GM23338 (cell line): ENCODE data around the gene FBLN2. TPM values are rescaled to one million over a fixed set of nuclear protein-coding genes. Genes with fewer than 3 reads are reported as not detected.

Source experiments
- ATAC-seq: fragments of 200-7000 bp; cut with Tn5 transposase; 3 replicates; pipeline ENCODE4 v1.9.1; 2020
- DNase-seq: peaks from one replicate; pipeline ENCODE4 v3.0.0-alpha.2; 2015; ENCODE audit warnings: low spot score
- H2AFZ ChIP-seq: fragments of 200-600 bp; sonication (generic); 2 replicates; pipeline ENCODE4 v1.8.0; 2016; ENCODE audit warnings: antibody characterized with exemption, mild to moderate bottlenecking, moderate library complexity
- H3F3A ChIP-seq: fragments of 200-600 bp; sonication (generic); replicated peaks from 2 replicates; pipeline ENCODE4 v1.8.0; 2017; ENCODE audit warnings: antibody characterized with exemption, mixed run types, low read depth
- H3K27ac ChIP-seq: fragments of 200-600 bp; sonication (generic); 2 replicates; pipeline ENCODE4 v1.6.1; 2016; ENCODE audit warnings: low read depth
- H3K27me3 ChIP-seq: fragments of 200-600 bp; sonication (generic); 2 replicates; pipeline ENCODE4 v1.8.0; 2016; ENCODE audit warnings: mild to moderate bottlenecking, mixed run types, moderate library complexity; ENCODE audit not compliant: insufficient read depth
- H3K36me3 ChIP-seq: fragments of 200-600 bp; sonication (generic); 2 replicates; pipeline ENCODE4 v1.8.0; 2016; ENCODE audit warnings: mild to moderate bottlenecking; ENCODE audit not compliant: insufficient read depth
- H3K4me1 ChIP-seq: fragments of 200-600 bp; sonication (generic); 2 replicates; pipeline ENCODE4 v1.8.0; 2016; ENCODE audit warnings: mild to moderate bottlenecking, moderate library complexity; ENCODE audit not compliant: insufficient read depth
- H3K4me2 ChIP-seq: fragments of 200-600 bp; sonication (generic); 2 replicates; pipeline ENCODE4 v1.7.1; 2017; ENCODE audit warnings: mixed run types
- H3K4me3 ChIP-seq: fragments of 200-600 bp; sonication (generic); 2 replicates; pipeline ENCODE4 v1.6.1; 2016; ENCODE audit warnings: mixed run types
- H3K79me2 ChIP-seq: fragments of 200-600 bp; sonication (generic); replicated peaks from 2 replicates; pipeline ENCODE4 v1.8.0; 2017; ENCODE audit warnings: mild to moderate bottlenecking; ENCODE audit not compliant: insufficient read depth
- H3K9me2 ChIP-seq: fragments of 200-600 bp; sonication (generic); 2 replicates; pipeline ENCODE4 v1.8.0; 2017; ENCODE audit not compliant: insufficient read depth
- H4K20me1 ChIP-seq: fragments of 200-600 bp; sonication (generic); replicated peaks from 2 replicates; pipeline ENCODE4 v1.8.0; 2017; ENCODE audit warnings: mild to moderate bottlenecking; ENCODE audit not compliant: insufficient read depth
- H3K27ac Mint-ChIP-seq: 2 replicates; pipeline ENCODE4 v1.8.0; 2020; ENCODE audit warnings: inconsistent platforms, mild to moderate bottlenecking, moderate library complexity, mixed read lengths
- H3K27me3 Mint-ChIP-seq: 3 replicates; pipeline ENCODE4 v1.8.0; 2022; ENCODE audit warnings: low read depth, mild to moderate bottlenecking, moderate library complexity, mixed read lengths, inconsistent platforms; ENCODE audit not compliant: insufficient read depth, poor library complexity
- H3K36me3 Mint-ChIP-seq: 3 replicates; pipeline ENCODE4 v1.8.0; 2021; ENCODE audit warnings: low read depth, mild to moderate bottlenecking, inconsistent platforms, moderate library complexity, mixed read lengths
- H3K4me1 Mint-ChIP-seq: 3 replicates; pipeline ENCODE4 v1.8.0; 2020; ENCODE audit warnings: mild to moderate bottlenecking, inconsistent platforms, mixed read lengths
- H3K4me3 Mint-ChIP-seq: 3 replicates; pipeline ENCODE4 v1.8.0; 2021; ENCODE audit warnings: moderate library complexity, mild to moderate bottlenecking, inconsistent platforms, mixed read lengths
- H3K9me3 Mint-ChIP-seq: 3 replicates; pipeline ENCODE4 v1.8.0; 2020; ENCODE audit warnings: moderate library complexity, mild to moderate bottlenecking, inconsistent platforms, mixed read lengths
- CREB1 ChIP-seq: fragments of 250-450 bp; sonication (Bioruptor Pico); IDR thresholded peaks from 2 replicates; pipeline ENCODE4 v1.5.0; 2020; ENCODE audit warnings: low read depth, mild to moderate bottlenecking, moderate library complexity
- CTCF ChIP-seq, 2 experiments: fragments of 200-600 bp in 1 of 2; sonication (generic) in 1 of 2; conservative IDR thresholded peaks; 2 replicates each; pipeline versions ENCODE4 v1.5.1 to v1.6.1; 2016 to 2017; ENCODE audit warnings: antibody characterized with exemption in 2 of 2, low read depth in 2 of 2, mild to moderate bottlenecking in 2 of 2, moderate library complexity in 1 of 2
- ETS1 ChIP-seq: IDR thresholded peaks from 2 replicates; pipeline ENCODE4 v1.6.1; 2016; ENCODE audit warnings: antibody characterized with exemption
- EZH2 ChIP-seq: fragments of 200-600 bp; sonication (generic); IDR thresholded peaks from one replicate; pipeline ENCODE4 v1.8.0; 2017; ENCODE audit warnings: antibody characterized with exemption, mild to moderate bottlenecking, low read depth; ENCODE audit not compliant: unreplicated experiment
- EZH2phosphoT487 ChIP-seq: fragments of 200-600 bp; sonication (generic); IDR thresholded peaks from one replicate; pipeline ENCODE4 v1.8.1; 2018; ENCODE audit warnings: antibody characterized with exemption; ENCODE audit not compliant: unreplicated experiment
- JUNB ChIP-seq: IDR thresholded peaks from one replicate; pipeline ENCODE4 v1.6.1; 2016; ENCODE audit warnings: antibody characterized with exemption; ENCODE audit not compliant: unreplicated experiment
- NANOG ChIP-seq: IDR thresholded peaks from 2 replicates; pipeline ENCODE4 v1.6.1; 2016; ENCODE audit warnings: antibody characterized with exemption, borderline replicate concordance
- POLR2AphosphoS5 ChIP-seq: IDR thresholded peaks from 2 replicates; pipeline ENCODE4 v1.6.1; 2016; ENCODE audit warnings: antibody characterized with exemption, low read depth
- REST ChIP-seq: IDR thresholded peaks from one replicate; pipeline ENCODE4 v1.6.1; 2018; ENCODE audit warnings: antibody characterized with exemption; ENCODE audit not compliant: unreplicated experiment
- STAT1 ChIP-seq: IDR thresholded peaks from one replicate; pipeline ENCODE4 v1.6.1; 2016; ENCODE audit warnings: antibody characterized with exemption; ENCODE audit not compliant: unreplicated experiment
- ZNF114 ChIP-seq: fragments of 250-450 bp; sonication (Bioruptor Pico); IDR thresholded peaks from 2 replicates; pipeline ENCODE4 v1.5.0; 2020; ENCODE audit warnings: mild to moderate bottlenecking, moderate library complexity
- ZNF331 ChIP-seq: fragments of 250-450 bp; sonication (Bioruptor Pico); IDR thresholded peaks from 2 replicates; pipeline ENCODE4 v1.5.0; 2020; ENCODE audit warnings: low read depth, mild to moderate bottlenecking, moderate library complexity
- ZNF462 ChIP-seq: fragments of 250-450 bp; sonication (Bioruptor Pico); IDR thresholded peaks from 2 replicates; pipeline ENCODE4 v1.5.0; 2020; ENCODE audit warnings: mild to moderate bottlenecking, moderate library complexity
- polyA plus RNA-seq: library from polyadenylated mRNA; unstranded; fragments of >200 nt; fragmentation: Nextera tagmentation; extraction: Ambion mirVana; gene quantifications from 2 replicates; pipeline ENCODE4 v1.2.1, GENCODE V29; 2016
- total RNA-seq: library from RNA; depleted of rRNA; stranded (reverse); fragments of >200 nt; shearing (Covaris generic); gene quantifications from 2 replicates; pipeline ENCODE4 v1.2.3, GENCODE V29; 2014

The FBLN2 gene
- total and polyA plus RNA-seq, 2 experiments from 2014 or later, result 18.8 to 26.8 TPM

GRCh38 chr3:13537909-13538296, 11.0 kb upstream of the FBLN2 start:
- Histone ChIP-seq H3K9me2 (no peaks in the 10 kb centered on the region), H2AFZ (no peak overlapping the region), H3K4me3 (no peak overlapping the region), H3K4me1 (peaks cover 9% of the 10 kb centered on the region; the same call in 1 of the 2 replicates), H3K27me3 (no peaks in the 10 kb centered on the region), H3F3A (no peaks in the 10 kb centered on the region), H3K4me2 (no peak overlapping the region), H3K79me2 (no peaks in the 10 kb centered on the region), H3K36me3 (peaks cover 6% of the 10 kb centered on the region; the same call in 1 of the 2 replicates), H3K27ac (no peak overlapping the region), H4K20me1 (no peaks in the 10 kb centered on the region)
- no peak for ATAC-seq
- DNase-seq, result no peak
- TF ChIP-seq JUNB (no peak), ZNF331 (no peak), ZNF114 (CRISPR knock-in tag) (no peak), NANOG (no peak), ETS1 (no peak), EZH2 (no peak), EZH2phosphoT487 (no peak), REST (no peak), ZNF462 (no peak), CTCF (conservative IDR thresholded peaks at IDR 0.05; ENCODE audit: low read depth in 2 of 2) (no peak), STAT1 (no peak), CREB1 (CRISPR knock-in tag) (no peak), POLR2AphosphoS5 (no peak)
- Mint-ChIP-seq H3K27me3 (peaks cover 20% of the 10 kb centered on the region), H3K27ac (no peak overlapping the region), H3K36me3 (peaks cover 2% of the 10 kb centered on the region; the same call in 1 of the 3 replicates), H3K4me3 (no peak overlapping the region), H3K4me1 (peaks cover 15% of the 10 kb centered on the region), H3K9me3 (peaks cover 20% of the 10 kb centered on the region)
